ENCODE results near the gene ACTR1A. TPM values are rescaled to one million over a fixed set of nuclear protein-coding genes. Genes with fewer than 3 reads are reported as not detected.
A peak's percentile ranks its signal among the peaks of the same experiment; 100 is the strongest.

The ACTR1A gene
- total RNA-seq, 1 experiment from 2014 or later = 93.6 TPM

GRCh38 chr10:102436312-102436711 is 66.2 kb downstream of the ACTR1A start:
- CTCF ChIA-PET = interaction anchor here (0.6 to 2.8 kb wide), 5 partner anchors 14 to 139 kb away, joined by 3 to 13 read pairs (median 10); partner anchors contain the start of gene C10orf95
- H3K9me3 Mint-ChIP-seq = no peaks in the 10 kb centered on the region
- DNase-seq (ENCODE audit: low spot score) (no peak), ATAC-seq (no peak)
- peak overlapping the region; percentile 12; the same call in 1 of the 2 replicates for H3K4me3 Mint-ChIP-seq
- H3K27ac Mint-ChIP-seq = no peak overlapping the region
- POLR2A ChIA-PET = interaction anchor here (0.6 to 2.3 kb wide), 2 partner anchors 15 to 25 kb away, joined by 4 to 6 read pairs; partner anchors contain the start of gene C10orf95
- H3K4me1 Mint-ChIP-seq = peaks cover 18% of the 10 kb centered on the region
- TF ChIP-seq JAZF1 (CRISPR knock-in tag; IDR thresholded peaks at IDR 0.05) = no peak
- TF ChIP-seq USF1 (CRISPR knock-in tag; IDR thresholded peaks at IDR 0.05) = no peak
- no peak for TF ChIP-seq KAT7 (CRISPR knock-in tag; IDR thresholded peaks at IDR 0.05; ENCODE audit: borderline replicate concordance)
- TF ChIP-seq ZNF671 (CRISPR knock-in tag; IDR thresholded peaks at IDR 0.05) = no peak
- no peak for TF ChIP-seq NR2C2 (CRISPR knock-in tag; IDR thresholded peaks at IDR 0.05)
- TF ChIP-seq ZNF121 (CRISPR knock-in tag; IDR thresholded peaks at IDR 0.05) = no peak
- TF ChIP-seq ZNF317 (CRISPR knock-in tag; IDR thresholded peaks at IDR 0.05; ENCODE audit: borderline replicate concordance, low read depth) = no peak
- TF ChIP-seq SMAD3 (CRISPR knock-in tag; IDR thresholded peaks at IDR 0.05; ENCODE audit: borderline replicate concordance) = no peak
- TF ChIP-seq AR (CRISPR knock-in tag; IDR thresholded peaks at IDR 0.05) = no peak
- no peak for TF ChIP-seq ZNF219 (CRISPR knock-in tag; IDR thresholded peaks at IDR 0.05; ENCODE audit: borderline replicate concordance)
- TF ChIP-seq IRF2 (CRISPR knock-in tag; IDR thresholded peaks at IDR 0.05; ENCODE audit: borderline replicate concordance, low read depth) = no peak
- H3K27me3 Mint-ChIP-seq (ENCODE audit: low read depth) = peaks cover 58% of the 10 kb centered on the region
- H3K36me3 Mint-ChIP-seq = no peaks in the 10 kb centered on the region

- DNase-seq (ENCODE audit: low spot score) = peak; percentile 67
- H3K9me3 Mint-ChIP-seq = no peaks in the 10 kb centered on the region
- TF ChIP-seq RELA (CRISPR knock-in tag; IDR thresholded peaks at IDR 0.05; ENCODE audit: borderline replicate concordance) (no peak), FOXP1 (CRISPR knock-in tag; IDR thresholded peaks at IDR 0.05; ENCODE audit: borderline replicate concordance) (no peak), ZSCAN18 (CRISPR knock-in tag; IDR thresholded peaks at IDR 0.05) (no peak), FOXK1 (CRISPR knock-in tag; IDR thresholded peaks at IDR 0.05) (no peak), JAZF1 (CRISPR knock-in tag; IDR thresholded peaks at IDR 0.05) (no peak), TCF7 (CRISPR knock-in tag; IDR thresholded peaks at IDR 0.05; ENCODE audit: low read depth) (no peak), NFATC4 (CRISPR knock-in tag; IDR thresholded peaks at IDR 0.05) (no peak), KAT7 (CRISPR knock-in tag; IDR thresholded peaks at IDR 0.05; ENCODE audit: borderline replicate concordance) (no peak), OVOL2 (CRISPR knock-in tag; IDR thresholded peaks at IDR 0.05; ENCODE audit: borderline replicate concordance) (no peak), IRF1 (CRISPR knock-in tag; IDR thresholded peaks at IDR 0.05) (no peak), ZNF219 (CRISPR knock-in tag; IDR thresholded peaks at IDR 0.05; ENCODE audit: borderline replicate concordance) (no peak), ZBTB43 (CRISPR knock-in tag; IDR thresholded peaks at IDR 0.05) (no peak), ZNF671 (CRISPR knock-in tag; IDR thresholded peaks at IDR 0.05) (no peak), ETV6 (CRISPR knock-in tag; IDR thresholded peaks at IDR 0.05) (no peak)
- H3K4me1 Mint-ChIP-seq = peaks cover 18% of the 10 kb centered on the region
- CTCF ChIA-PET = interaction anchor here (0.8 to 2.8 kb wide), 9 partner anchors 15 to 266 kb away, joined by 3 to 13 read pairs (median 4); partner anchors contain the start of gene C10orf95
- peak overlapping the region; percentile 54 for H3K4me3 Mint-ChIP-seq
- no peak overlapping the region for H3K27ac Mint-ChIP-seq
- POLR2A ChIA-PET = interaction anchor here (0.6 to 2.3 kb wide), 2 partner anchors 16 to 25 kb away, joined by 4 to 6 read pairs; partner anchors contain the start of gene C10orf95
- ATAC-seq = peak; percentile 9
- no peaks in the 10 kb centered on the region for H3K36me3 Mint-ChIP-seq
- peaks cover 57% of the 10 kb centered on the region for H3K27me3 Mint-ChIP-seq (ENCODE audit: low read depth)
Measured at GRCh38 chr10:102435529-102436233, 66.8 kb downstream of the ACTR1A start.
